HCT116 (cell line): ENCODE data around the gene CCDC148. TPM values are rescaled to one million over a fixed set of nuclear protein-coding genes. Genes with fewer than 3 reads are reported as not detected.

Experiments
- ATAC-seq: fragments of 200-7000 bp; cut with Tn5 transposase; 2 replicates; pipeline ENCODE4 v1.9.1; 2020; ENCODE audit warnings: mild to moderate bottlenecking, moderate library complexity
- BruUV-seq: library from RNA; stranded (reverse); fragments of 400-500 nt; replicated peaks from 2 replicates; lab custom pipeline; 2021; lab: Mats Ljungman, UMichigan
- CTCF ChIA-PET: fragments of 300-600 bp; sonication (Branson Sonifier 250); formaldehyde crosslinking; loops from one replicate; lab custom pipeline; 2021; ENCODE audit warnings: antibody characterized with exemption; lab: Charles Lee
- POLR2A ChIA-PET: fragments of 300-600, 350-600 bp; sonication (Branson Sonifier 250); formaldehyde crosslinking; loops from one replicate; lab custom pipeline; 2021; ENCODE audit warnings: antibody characterized with exemption; lab: Charles Lee
- RAD21 ChIA-PET, 2 experiments: fragments of 300-600 bp; sonication (Branson Sonifier 250); formaldehyde crosslinking; loops; one replicate each; lab custom pipeline; 2023; ENCODE audit warnings: low total read pairs in 2 of 2; ENCODE audit not compliant: uncharacterized antibody in 2 of 2, unreplicated experiment in 2 of 2, low non-redundant PET in 1 of 2; lab: Charles Lee
- DNase-seq: peaks from one replicate; pipeline ENCODE4 v3.0.0-alpha.2; 2010; ENCODE audit warnings: low read depth, low spot score
- H2AFZ ChIP-seq: fragments of 200-600 bp; shearing (Covaris generic), sonication (generic); 2 replicates; pipeline ENCODE4 v1.6.1; 2017; ENCODE audit warnings: low read depth, mixed run types, mixed read lengths, antibody characterized with exemption, low read length; ENCODE audit not compliant: poor library complexity, severe bottlenecking
- H3K27ac ChIP-seq: 2 replicates; pipeline ENCODE4 v1.5.1; 2012; ENCODE audit warnings: low read depth, low read length
- H3K27me3 ChIP-seq: fragments of 200-600 bp; sonication (generic); 2 replicates; pipeline ENCODE4 v1.6.1; 2016; ENCODE audit warnings: mixed run types, low read length, mixed read lengths; ENCODE audit not compliant: insufficient read depth
- H3K36me3 ChIP-seq, 2 experiments: fragments of 200-500 bp in 1 of 2; fragments of 200-600 bp in 1 of 2; sonication (Bioruptor generic) in 1 of 2; sonication (generic) in 1 of 2; 2 replicates each; pipeline versions ENCODE4 v1.5.1 to v1.6.1; 2014 to 2016; ENCODE audit warnings: low read length in 2 of 2, inconsistent platforms in 1 of 2, mixed read lengths in 1 of 2, mixed run types in 1 of 2; ENCODE audit not compliant: insufficient read depth in 2 of 2, control insufficient read depth in 1 of 2
- H3K4me1 ChIP-seq, 2 experiments: fragments of 200-600 bp in 1 of 2; sonication (generic) in 1 of 2; 2 replicates each; pipeline versions ENCODE4 v1.5.1 to v1.6.1; 2012 to 2017; ENCODE audit warnings: low read length in 2 of 2, inconsistent platforms in 1 of 2, mild to moderate bottlenecking in 1 of 2, mixed read lengths in 1 of 2, mixed run types in 1 of 2, moderate library complexity in 1 of 2; ENCODE audit not compliant: insufficient read depth in 2 of 2, control insufficient read depth in 1 of 2
- H3K4me2 ChIP-seq: fragments of 200-600 bp; sonication (generic); 2 replicates; pipeline ENCODE4 v1.6.1; 2017; ENCODE audit warnings: mixed run types, low read length, mixed read lengths
- H3K4me3 ChIP-seq, 2 experiments: fragments of 200-600 bp in 1 of 2; sonication (generic) in 1 of 2; replicated peaks in 1 of 2; 2 replicates each; pipeline ENCODE4 v1.5.1; 2011 to 2016; ENCODE audit warnings: low read length in 2 of 2, control low read depth in 1 of 2, low read depth in 1 of 2, mild to moderate bottlenecking in 1 of 2, mixed read lengths in 1 of 2, mixed run types in 1 of 2
- H3K79me2 ChIP-seq: fragments of 200-600 bp; sonication (generic); 2 replicates; pipeline ENCODE4 v1.6.1; 2017; ENCODE audit warnings: mild to moderate bottlenecking, mixed run types, low read length, moderate library complexity, mixed read lengths; ENCODE audit not compliant: insufficient read depth
- H3K9ac ChIP-seq: fragments of 200-600 bp; sonication (generic); 2 replicates; pipeline ENCODE4 v1.6.1; 2016; ENCODE audit warnings: low read length, mixed read lengths
- H3K9me2 ChIP-seq: fragments of 200-600 bp; sonication (generic), shearing (Covaris generic); 2 replicates; pipeline ENCODE4 v1.6.1; 2017; ENCODE audit warnings: mixed run types, mild to moderate bottlenecking, moderate library complexity; ENCODE audit not compliant: insufficient read depth
- H3K9me3 ChIP-seq, 2 experiments: fragments of 200-500 bp in 1 of 2; fragments of 200-600 bp in 1 of 2; sonication (Bioruptor generic) in 1 of 2; sonication (generic) in 1 of 2; 2 replicates each; pipeline ENCODE4 v1.6.1; 2014 to 2017; ENCODE audit warnings: low read length in 2 of 2, mixed read lengths in 2 of 2, inconsistent platforms in 1 of 2, low read depth in 1 of 2, mild to moderate bottlenecking in 1 of 2, mixed run types in 1 of 2, moderate library complexity in 1 of 2; ENCODE audit not compliant: control insufficient read depth in 1 of 2, insufficient read depth in 1 of 2
- H4K20me1 ChIP-seq: fragments of 200-600 bp; sonication (generic), shearing (Covaris generic); 2 replicates; pipeline ENCODE4 v1.6.1; 2017; ENCODE audit warnings: mixed run types, mild to moderate bottlenecking, moderate library complexity; ENCODE audit not compliant: insufficient read depth
- CBX3 ChIP-seq: IDR thresholded peaks from 2 replicates; pipeline ENCODE4 v1.6.1; 2012; ENCODE audit warnings: low read depth
- EGR1 ChIP-seq: IDR thresholded peaks from 2 replicates; pipeline ENCODE4 v1.6.1; 2012; ENCODE audit warnings: low read depth
- POLR2AphosphoS5 ChIP-seq: IDR thresholded peaks from 2 replicates; pipeline ENCODE4 v1.6.1; 2011; ENCODE audit warnings: mild to moderate bottlenecking, low read depth, low read length, moderate library complexity
- RAD21 ChIP-seq: IDR thresholded peaks from 2 replicates; pipeline ENCODE4 v1.6.1; 2012; ENCODE audit warnings: low read depth, mild to moderate bottlenecking
- SP1 ChIP-seq: IDR thresholded peaks from 2 replicates; pipeline ENCODE4 v1.6.1; 2012; ENCODE audit warnings: low read depth
- SRF ChIP-seq: IDR thresholded peaks from 2 replicates; pipeline ENCODE4 v1.6.1; 2012; ENCODE audit warnings: low read depth
- TCF7L2 ChIP-seq: IDR thresholded peaks from 2 replicates; pipeline ENCODE4 v1.7.0; 2011; ENCODE audit warnings: borderline replicate concordance, inconsistent platforms; ENCODE audit not compliant: insufficient read depth, insufficient read length; ENCODE audit errors: extremely low read depth
- ZFX ChIP-seq: fragments of 450-650 bp; IDR thresholded peaks from 2 replicates; pipeline ENCODE4 v1.6.1; 2017
- ZNF274 ChIP-seq: fragments of 200-500 bp; sonication (Bioruptor generic); IDR thresholded peaks from 2 replicates; pipeline ENCODE4 v1.6.1; 2014; ENCODE audit warnings: mild to moderate bottlenecking, low read depth, low read length, inconsistent platforms
- intact Hi-C: fragments of 100-400 bp; cut with micrococcal nuclease; formaldehyde crosslinking; loops from 2 replicates; pipeline ENCODE4 v1.10.0; 2022
- total RNA-seq: library from RNA; stranded (reverse); gene quantifications from one replicate; pipeline ENCODE4 v1.2.1, GENCODE V29; 2021; ENCODE audit not compliant: unreplicated experiment
- TF ChIP-seq, protein P1 (sequence below): IDR thresholded peaks from 2 replicates; pipeline ENCODE4 v1.6.1; 2011; ENCODE audit warnings: mild to moderate bottlenecking, low read length, moderate library complexity; ENCODE audit not compliant: insufficient replicate concordance; ENCODE audit errors: extremely low read depth
- TF ChIP-seq, protein P2 (sequence below), 3 experiments: fragments of 200-600 bp in 1 of 3; sonication (generic) in 1 of 3; IDR thresholded peaks in 2 of 3; conservative IDR thresholded peaks in 1 of 3; 2 replicates each; pipeline ENCODE4 v1.5.1; 2012 to 2017; ENCODE audit warnings: low read depth in 2 of 3, low read length in 2 of 3, antibody characterized with exemption in 1 of 3, borderline replicate concordance in 1 of 3, control low read depth in 1 of 3, mild to moderate bottlenecking in 1 of 3, mixed read lengths in 1 of 3, mixed run types in 1 of 3, moderate library complexity in 1 of 3; ENCODE audit not compliant: insufficient read depth in 1 of 3

Gene CCDC148
- total RNA-seq, 1 experiment from 2014 or later, result 0.59 TPM

DNA sequence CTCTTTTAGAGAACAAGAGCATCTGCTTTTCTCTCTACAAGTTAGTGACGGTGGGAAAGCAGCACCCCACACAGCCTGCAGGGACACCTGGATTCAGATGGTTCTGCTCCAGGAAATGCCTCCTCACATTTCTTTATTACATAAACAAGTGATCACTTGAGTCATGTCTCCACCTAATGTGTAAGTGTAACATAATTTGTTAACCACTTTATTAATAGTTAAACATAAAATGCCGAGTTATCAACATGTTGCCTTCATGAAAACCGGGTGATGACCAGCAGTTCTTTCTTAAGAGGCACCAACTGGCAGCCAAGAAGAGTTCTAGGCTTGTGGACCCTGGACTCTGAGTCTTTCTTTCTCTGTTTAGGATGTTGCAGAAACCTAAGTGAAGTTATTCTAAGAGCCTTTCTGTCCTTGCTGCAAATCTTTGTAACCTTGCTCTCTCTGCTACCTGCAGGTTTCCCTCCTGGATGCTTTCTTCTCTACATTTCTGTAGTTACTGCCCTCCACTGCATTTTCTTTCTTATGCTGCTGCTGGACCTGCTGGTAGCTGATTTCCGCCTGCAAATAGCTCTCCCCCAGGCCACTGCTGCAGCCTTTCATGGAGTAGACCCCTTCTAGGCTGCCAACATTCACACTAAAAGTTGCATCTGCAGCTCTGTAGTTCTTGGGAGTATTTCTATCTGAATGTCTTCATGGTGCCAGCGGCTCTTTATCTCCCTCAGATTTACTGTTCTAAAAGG lies 330.6 kb downstream of the CCDC148 start (continued):
- TF ChIP-seq CBX3, result no peak
- no peak for TF ChIP-seq ZNF274
- TF ChIP-seq ZFX, result no peak
- TF ChIP-seq EGR1, result no peak

DNA sequence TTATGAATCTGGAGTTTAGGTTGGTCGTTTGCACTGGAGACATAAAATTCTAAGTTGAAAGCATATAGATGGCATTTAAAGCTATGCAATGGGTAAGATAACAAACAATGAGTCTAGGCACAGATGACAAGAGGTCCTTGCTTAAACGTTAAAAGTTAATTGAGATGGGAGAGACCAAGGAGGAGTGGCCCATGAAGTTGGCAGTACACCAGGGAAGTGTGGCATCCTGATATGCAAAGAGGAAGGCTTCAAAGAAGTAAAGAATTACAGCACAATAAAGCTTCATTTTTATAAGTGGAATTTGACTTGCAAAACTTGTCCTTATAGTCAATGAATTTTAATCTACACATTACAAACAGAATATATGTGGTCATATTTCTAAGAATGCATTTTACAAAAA lies 331.7 kb downstream of the CCDC148 start:
- no TSS peak for BruUV-seq
- POLR2A ChIA-PET, result no interaction called here

More for the DNA sequence above, 331.7 kb downstream of the CCDC148 start:
- RAD21 ChIA-PET, result no interaction called here
- intact Hi-C loops, result no loop called here
- Histone ChIP-seq H3K4me2 (no peak overlapping the region), H3K9ac (no peak overlapping the region), H3K9me3 (no peaks in the 10 kb centered on the region), H3K79me2 (no peaks in the 10 kb centered on the region), H3K27ac (no peak overlapping the region), H3K4me1 (peaks cover 2 to 3% of the 10 kb centered on the region in 2 experiments; a peak in 2 of 4 replicates), H2AFZ (no peak overlapping the region), H4K20me1 (no peaks in the 10 kb centered on the region), H3K9me2 (no peaks in the 10 kb centered on the region), H3K4me3 (no peak overlapping the region), H3K27me3 (no peaks in the 10 kb centered on the region), H3K36me3 (no peaks in the 10 kb centered on the region)
- DNase-seq (no peak), ATAC-seq (no peak)
- CTCF ChIA-PET, result no interaction called here
- TF ChIP-seq ZNF274, result no peak
- no peak for TF ChIP-seq CBX3
- TF ChIP-seq, protein P1, sequence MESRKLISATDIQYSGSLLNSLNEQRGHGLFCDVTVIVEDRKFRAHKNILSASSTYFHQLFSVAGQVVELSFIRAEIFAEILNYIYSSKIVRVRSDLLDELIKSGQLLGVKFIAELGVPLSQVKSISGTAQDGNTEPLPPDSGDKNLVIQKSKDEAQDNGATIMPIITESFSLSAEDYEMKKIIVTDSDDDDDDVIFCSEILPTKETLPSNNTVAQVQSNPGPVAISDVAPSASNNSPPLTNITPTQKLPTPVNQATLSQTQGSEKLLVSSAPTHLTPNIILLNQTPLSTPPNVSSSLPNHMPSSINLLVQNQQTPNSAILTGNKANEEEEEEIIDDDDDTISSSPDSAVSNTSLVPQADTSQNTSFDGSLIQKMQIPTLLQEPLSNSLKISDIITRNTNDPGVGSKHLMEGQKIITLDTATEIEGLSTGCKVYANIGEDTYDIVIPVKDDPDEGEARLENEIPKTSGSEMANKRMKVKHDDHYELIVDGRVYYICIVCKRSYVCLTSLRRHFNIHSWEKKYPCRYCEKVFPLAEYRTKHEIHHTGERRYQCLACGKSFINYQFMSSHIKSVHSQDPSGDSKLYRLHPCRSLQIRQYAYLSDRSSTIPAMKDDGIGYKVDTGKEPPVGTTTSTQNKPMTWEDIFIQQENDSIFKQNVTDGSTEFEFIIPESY, result no peak
- TF ChIP-seq, protein P2, sequence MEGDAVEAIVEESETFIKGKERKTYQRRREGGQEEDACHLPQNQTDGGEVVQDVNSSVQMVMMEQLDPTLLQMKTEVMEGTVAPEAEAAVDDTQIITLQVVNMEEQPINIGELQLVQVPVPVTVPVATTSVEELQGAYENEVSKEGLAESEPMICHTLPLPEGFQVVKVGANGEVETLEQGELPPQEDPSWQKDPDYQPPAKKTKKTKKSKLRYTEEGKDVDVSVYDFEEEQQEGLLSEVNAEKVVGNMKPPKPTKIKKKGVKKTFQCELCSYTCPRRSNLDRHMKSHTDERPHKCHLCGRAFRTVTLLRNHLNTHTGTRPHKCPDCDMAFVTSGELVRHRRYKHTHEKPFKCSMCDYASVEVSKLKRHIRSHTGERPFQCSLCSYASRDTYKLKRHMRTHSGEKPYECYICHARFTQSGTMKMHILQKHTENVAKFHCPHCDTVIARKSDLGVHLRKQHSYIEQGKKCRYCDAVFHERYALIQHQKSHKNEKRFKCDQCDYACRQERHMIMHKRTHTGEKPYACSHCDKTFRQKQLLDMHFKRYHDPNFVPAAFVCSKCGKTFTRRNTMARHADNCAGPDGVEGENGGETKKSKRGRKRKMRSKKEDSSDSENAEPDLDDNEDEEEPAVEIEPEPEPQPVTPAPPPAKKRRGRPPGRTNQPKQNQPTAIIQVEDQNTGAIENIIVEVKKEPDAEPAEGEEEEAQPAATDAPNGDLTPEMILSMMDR (IDR thresholded peaks at IDR 0.05 in 2 of 3, conservative IDR thresholded peaks at IDR 0.05 in 1 of 3; ENCODE audit: borderline replicate concordance in 1 of 3, insufficient read depth in 1 of 3, low read depth in 2 of 3, low read length in 2 of 3), result no peak
- TF ChIP-seq SRF, result no peak
- no peak for TF ChIP-seq TCF7L2
- no peak for TF ChIP-seq POLR2AphosphoS5
- TF ChIP-seq SP1, result no peak
- no peak for TF ChIP-seq RAD21

Other genes with a start within 250 kb of the CCDC148 start
- gene PKP4, start 199 bp upstream of the CCDC148 start, total RNA-seq, result 55.2 TPM